Measurements from ENCODE around the gene COA1. TPM values are rescaled to one million over a fixed set of nuclear protein-coding genes. Genes with fewer than 3 reads are reported as not detected.

Gene COA1
- total RNA-seq, 1 donor from 2014 or later: 85.1 TPM

DNA sequence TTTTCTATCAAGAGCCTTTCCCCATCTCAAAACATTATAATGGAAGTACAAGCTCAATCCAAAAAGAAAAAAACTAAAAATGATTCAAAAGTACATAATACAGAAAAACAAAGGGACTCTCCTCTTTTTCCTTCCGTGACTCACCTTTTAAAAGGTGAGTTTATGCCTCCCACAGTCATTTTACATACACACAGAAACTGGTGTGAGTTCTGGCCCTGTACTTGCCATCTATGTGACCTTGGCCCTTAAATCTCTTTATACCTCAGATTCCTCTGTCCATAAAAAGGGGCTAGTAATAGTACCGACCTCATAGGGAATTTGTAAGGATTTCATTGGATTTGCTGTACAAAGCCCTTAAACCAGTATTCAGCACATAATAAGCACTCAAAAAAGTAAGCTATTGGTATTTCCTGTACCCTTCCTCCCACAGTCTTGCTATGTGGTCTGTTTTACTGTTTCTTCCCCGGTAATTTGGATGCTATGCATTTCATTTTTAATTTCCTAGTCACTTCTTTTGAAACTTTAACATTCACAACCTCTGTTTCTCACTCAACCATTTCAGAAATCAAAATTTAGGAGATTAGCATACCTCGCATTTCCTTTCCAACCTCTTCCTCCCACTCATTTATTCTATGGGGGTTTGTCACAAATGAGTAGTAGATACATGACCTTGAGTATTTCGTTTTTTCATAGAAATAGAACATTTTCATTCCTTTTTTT is 107.4 kb downstream of the COA1 start:
- peak overlapping the region; percentile 76 for H3K27ac Mint-ChIP-seq
- H3K4me1 Mint-ChIP-seq (ENCODE audit: low read depth): peaks cover 6% of the 10 kb centered on the region
- DNase-seq (ENCODE audit: low spot score, unreplicated experiment): no peak
- TF ChIP-seq, protein P1, sequence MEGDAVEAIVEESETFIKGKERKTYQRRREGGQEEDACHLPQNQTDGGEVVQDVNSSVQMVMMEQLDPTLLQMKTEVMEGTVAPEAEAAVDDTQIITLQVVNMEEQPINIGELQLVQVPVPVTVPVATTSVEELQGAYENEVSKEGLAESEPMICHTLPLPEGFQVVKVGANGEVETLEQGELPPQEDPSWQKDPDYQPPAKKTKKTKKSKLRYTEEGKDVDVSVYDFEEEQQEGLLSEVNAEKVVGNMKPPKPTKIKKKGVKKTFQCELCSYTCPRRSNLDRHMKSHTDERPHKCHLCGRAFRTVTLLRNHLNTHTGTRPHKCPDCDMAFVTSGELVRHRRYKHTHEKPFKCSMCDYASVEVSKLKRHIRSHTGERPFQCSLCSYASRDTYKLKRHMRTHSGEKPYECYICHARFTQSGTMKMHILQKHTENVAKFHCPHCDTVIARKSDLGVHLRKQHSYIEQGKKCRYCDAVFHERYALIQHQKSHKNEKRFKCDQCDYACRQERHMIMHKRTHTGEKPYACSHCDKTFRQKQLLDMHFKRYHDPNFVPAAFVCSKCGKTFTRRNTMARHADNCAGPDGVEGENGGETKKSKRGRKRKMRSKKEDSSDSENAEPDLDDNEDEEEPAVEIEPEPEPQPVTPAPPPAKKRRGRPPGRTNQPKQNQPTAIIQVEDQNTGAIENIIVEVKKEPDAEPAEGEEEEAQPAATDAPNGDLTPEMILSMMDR (IDR thresholded peaks at IDR 0.05; ENCODE audit: unreplicated experiment): no peak
- H3K9me3 Mint-ChIP-seq (ENCODE audit: low read depth): no peaks in the 10 kb centered on the region
- H3K4me3 Mint-ChIP-seq (ENCODE audit: low read depth): no peak overlapping the region
- peaks cover 13% of the 10 kb centered on the region for H3K36me3 Mint-ChIP-seq (ENCODE audit: insufficient read depth)
- H3K27me3 Mint-ChIP-seq: no peaks in the 10 kb centered on the region

DNA sequence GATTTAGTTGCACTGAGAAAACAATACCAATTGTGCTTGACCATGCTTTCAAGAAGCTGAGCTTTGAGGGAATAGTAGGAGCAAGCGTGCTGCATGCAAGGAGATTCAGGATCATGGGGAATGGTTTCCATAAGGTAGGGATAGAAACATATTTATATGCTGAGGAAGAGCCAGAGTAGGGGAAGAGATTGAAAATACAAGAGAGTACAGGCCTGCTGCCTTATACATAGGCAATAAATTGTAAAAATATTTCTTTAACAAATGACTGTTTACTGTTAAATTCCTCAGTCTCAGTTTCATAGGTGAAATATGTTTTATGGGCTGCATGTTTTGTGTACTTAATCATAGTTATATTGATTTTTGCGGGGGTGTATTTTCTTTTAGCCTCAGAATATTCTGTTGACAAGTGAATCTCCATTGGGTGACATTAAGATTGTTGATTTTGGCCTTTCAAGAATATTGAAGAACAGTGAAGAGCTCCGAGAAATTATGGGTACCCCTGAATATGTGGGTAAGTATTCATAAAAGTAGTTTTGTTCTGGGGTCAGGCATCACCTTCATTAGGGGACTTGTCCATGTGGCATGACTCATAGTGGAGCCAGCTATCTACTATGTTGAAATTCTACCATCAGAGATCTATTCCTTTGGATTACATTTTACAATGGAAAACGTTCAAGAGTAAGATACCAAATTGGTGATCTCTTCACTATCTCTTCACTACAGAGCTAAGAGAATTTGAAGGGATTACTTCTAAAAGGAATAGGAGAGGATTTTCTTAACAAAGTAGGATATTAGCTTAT is 109.9 kb downstream of the COA1 start:
- TF ChIP-seq, protein P1 (IDR thresholded peaks at IDR 0.05; ENCODE audit: unreplicated experiment): no peak
- Mint-ChIP-seq H3K4me3 (ENCODE audit: low read depth) (no peak overlapping the region), H3K27ac (no peak overlapping the region), H3K4me1 (ENCODE audit: low read depth) (no peaks in the 10 kb centered on the region), H3K36me3 (ENCODE audit: insufficient read depth) (peaks cover 8% of the 10 kb centered on the region), H3K27me3 (no peaks in the 10 kb centered on the region), H3K9me3 (ENCODE audit: low read depth) (no peaks in the 10 kb centered on the region)
- no peak for DNase-seq (ENCODE audit: low spot score, unreplicated experiment)

DNA sequence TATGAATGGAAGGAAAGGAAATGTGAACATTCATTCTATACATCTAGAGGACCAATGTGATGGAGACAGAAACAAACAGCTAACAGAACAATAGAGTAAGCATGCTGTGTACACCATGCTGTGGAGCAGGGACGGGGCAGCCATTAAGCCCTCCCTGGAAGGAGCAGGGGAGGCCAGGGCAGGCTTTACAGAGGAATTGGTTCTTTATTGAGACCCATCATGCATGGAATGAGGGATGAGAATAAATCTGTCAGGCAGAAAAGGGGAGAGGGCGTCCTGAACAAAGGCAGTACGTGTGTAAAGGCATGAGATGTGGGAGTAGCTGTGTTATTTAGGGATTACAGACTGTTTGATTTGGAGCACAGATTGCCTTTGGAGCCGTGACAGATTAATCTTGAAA is 111.2 kb downstream of the COA1 start:
- DNase-seq (ENCODE audit: low spot score, unreplicated experiment): no peak
- H3K27ac Mint-ChIP-seq: no peak overlapping the region

DNA sequence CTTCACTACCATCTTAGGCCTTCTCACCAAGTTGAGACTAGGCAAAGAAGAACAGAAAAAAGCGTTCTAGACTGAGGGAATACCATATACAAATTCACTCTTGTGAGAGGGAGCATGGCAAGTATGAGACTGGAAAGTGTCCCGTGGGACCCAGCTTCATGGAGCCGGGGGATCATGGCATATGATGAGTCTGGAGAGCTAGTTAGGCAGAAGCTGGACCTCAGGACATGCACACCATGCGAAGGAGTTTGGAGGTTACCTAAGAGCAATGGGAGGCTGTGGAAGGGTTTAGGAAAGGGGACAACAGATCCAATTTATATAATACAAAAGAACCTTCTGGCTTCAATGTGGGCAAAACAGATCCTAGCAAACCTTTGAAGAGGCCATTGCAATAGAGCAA is 112.3 kb downstream of the COA1 start:
- TF ChIP-seq, protein P1 (IDR thresholded peaks at IDR 0.05; ENCODE audit: unreplicated experiment): no peak
- Mint-ChIP-seq H3K36me3 (ENCODE audit: insufficient read depth) (peaks cover 10% of the 10 kb centered on the region), H3K4me1 (ENCODE audit: low read depth) (peaks cover 2% of the 10 kb centered on the region), H3K27ac (no peak overlapping the region), H3K27me3 (no peaks in the 10 kb centered on the region), H3K9me3 (ENCODE audit: low read depth) (no peaks in the 10 kb centered on the region), H3K4me3 (ENCODE audit: low read depth) (no peak overlapping the region)
- no peak for DNase-seq (ENCODE audit: low spot score, unreplicated experiment)

More for the DNA sequence above, 111.2 kb downstream of the COA1 start:
- Mint-ChIP-seq H3K27me3 (no peaks in the 10 kb centered on the region), H3K36me3 (ENCODE audit: insufficient read depth) (peaks cover 7% of the 10 kb centered on the region), H3K4me1 (ENCODE audit: low read depth) (peaks cover 2% of the 10 kb centered on the region), H3K9me3 (ENCODE audit: low read depth) (no peaks in the 10 kb centered on the region), H3K4me3 (ENCODE audit: low read depth) (no peak overlapping the region)
- TF ChIP-seq, protein P1 (IDR thresholded peaks at IDR 0.05; ENCODE audit: unreplicated experiment): no peak

DNA sequence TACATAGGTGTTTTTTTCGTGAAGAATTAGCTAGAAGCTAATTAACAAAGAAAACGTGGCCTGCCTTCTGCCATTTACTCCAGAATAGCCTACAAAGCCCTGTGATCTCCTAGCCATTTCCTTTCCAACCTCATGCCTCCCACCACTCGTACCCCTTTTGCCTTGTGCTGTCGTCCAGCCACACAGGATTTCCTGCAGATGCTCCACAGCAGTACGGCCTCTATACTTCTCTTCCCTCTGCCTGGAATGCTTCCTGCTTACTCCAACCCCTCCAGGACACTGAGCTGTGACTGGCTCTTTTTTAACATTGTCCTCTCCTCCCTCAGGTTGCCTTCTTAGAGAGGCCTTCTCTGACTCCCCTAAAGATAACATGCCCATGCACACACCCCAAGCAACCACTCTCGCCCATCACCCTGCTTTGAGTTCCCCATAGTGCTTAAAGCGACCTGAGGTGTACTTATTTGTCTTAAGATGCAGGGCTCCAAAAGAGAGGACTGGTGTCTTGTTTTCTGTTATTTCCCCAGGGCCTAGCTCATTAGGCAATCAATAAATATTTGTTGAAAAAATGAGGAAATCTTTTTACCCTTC is 113.7 kb downstream of the COA1 start:
- Mint-ChIP-seq H3K4me1 (ENCODE audit: low read depth) (peaks cover 2% of the 10 kb centered on the region), H3K36me3 (ENCODE audit: insufficient read depth) (peaks cover 10% of the 10 kb centered on the region), H3K9me3 (ENCODE audit: low read depth) (no peaks in the 10 kb centered on the region), H3K27me3 (no peaks in the 10 kb centered on the region), H3K27ac (peak overlapping the region; percentile 21), H3K4me3 (ENCODE audit: low read depth) (no peak overlapping the region)
- TF ChIP-seq, protein P1 (IDR thresholded peaks at IDR 0.05; ENCODE audit: unreplicated experiment): no peak
- no peak for DNase-seq (ENCODE audit: low spot score, unreplicated experiment)

Measured in progenitor cell of endocrine pancreas (in vitro differentiated cells).